HG03442 (cell line): ENCODE data around the gene MMRN1.

ENCODE experiments used
- ATAC-seq: cut with Tn5 transposase; IDR thresholded peaks from one replicate; pipeline ENCODE4 v1.9.1; 2021; ENCODE audit warnings: mild to moderate bottlenecking, moderate library complexity; ENCODE audit not compliant: unreplicated experiment

MMRN1 gene

GRCh38 chr4:89906777-89907521 is 12.3 kb downstream of the MMRN1 start:
- ATAC-seq = no peak

GRCh38 chr4:89909889-89910288 is 15.2 kb downstream of the MMRN1 start:
- no peak for ATAC-seq

- no peak for ATAC-seq
These were observed 19.0 kb downstream of the MMRN1 start for GRCh38 chr4:89913623-89914022.

- no peak for ATAC-seq
These were observed 20.2 kb downstream of the MMRN1 start for GRCh38 chr4:89914609-89915550.

GRCh38 chr4:89915937-89916336 is 21.3 kb downstream of the MMRN1 start:
- no peak for ATAC-seq

GRCh38 chr4:89922848-89923416 is 28.3 kb downstream of the MMRN1 start:
- no peak for ATAC-seq

GRCh38 chr4:89928838-89929237 is 34.2 kb downstream of the MMRN1 start:
- ATAC-seq = no peak

GRCh38 chr4:89929425-89930159 is 34.9 kb downstream of the MMRN1 start:
- peak; percentile 70 for ATAC-seq

GRCh38 chr4:89939546-89939945 is 44.9 kb downstream of the MMRN1 start:
- no peak for ATAC-seq

- no peak for ATAC-seq
These were observed 45.3 kb downstream of the MMRN1 start for GRCh38 chr4:89939994-89940393.

GRCh38 chr4:89942811-89943210 is 48.2 kb downstream of the MMRN1 start:
- no peak for ATAC-seq

- no peak for ATAC-seq
These were observed 55.2 kb downstream of the MMRN1 start for GRCh38 chr4:89949782-89950387.

- no peak for ATAC-seq
These were observed 57.8 kb downstream of the MMRN1 start for GRCh38 chr4:89952458-89952857.

GRCh38 chr4:89954906-89955695 is 60.4 kb downstream of the MMRN1 start:
- ATAC-seq = no peak

- no peak for ATAC-seq
These were observed 62.6 kb downstream of the MMRN1 start for GRCh38 chr4:89957046-89957926.

GRCh38 chr4:89981789-89982334 is 87.2 kb downstream of the MMRN1 start:
- no peak for ATAC-seq

- ATAC-seq = no peak
These were observed 93.6 kb downstream of the MMRN1 start for GRCh38 chr4:89988268-89988667.

- ATAC-seq = no peak
These were observed 98.1 kb downstream of the MMRN1 start for GRCh38 chr4:89992744-89993143.
